Activated T-cell treated with anti-CD3 and anti-CD28 coated beads for 4 hours (primary cell): Measurements from ENCODE around the gene TMEM270.
"Not testable (repeated sequence)": the region's sequence is repeated elsewhere in the genome, so short reads cannot be mapped to it uniquely, and the experiment has no call there.

Source experiments
- DNase-seq: peaks from one replicate; pipeline ENCODE4 v3.0.0-alpha.2; 2020

The TMEM270 gene

DNA sequence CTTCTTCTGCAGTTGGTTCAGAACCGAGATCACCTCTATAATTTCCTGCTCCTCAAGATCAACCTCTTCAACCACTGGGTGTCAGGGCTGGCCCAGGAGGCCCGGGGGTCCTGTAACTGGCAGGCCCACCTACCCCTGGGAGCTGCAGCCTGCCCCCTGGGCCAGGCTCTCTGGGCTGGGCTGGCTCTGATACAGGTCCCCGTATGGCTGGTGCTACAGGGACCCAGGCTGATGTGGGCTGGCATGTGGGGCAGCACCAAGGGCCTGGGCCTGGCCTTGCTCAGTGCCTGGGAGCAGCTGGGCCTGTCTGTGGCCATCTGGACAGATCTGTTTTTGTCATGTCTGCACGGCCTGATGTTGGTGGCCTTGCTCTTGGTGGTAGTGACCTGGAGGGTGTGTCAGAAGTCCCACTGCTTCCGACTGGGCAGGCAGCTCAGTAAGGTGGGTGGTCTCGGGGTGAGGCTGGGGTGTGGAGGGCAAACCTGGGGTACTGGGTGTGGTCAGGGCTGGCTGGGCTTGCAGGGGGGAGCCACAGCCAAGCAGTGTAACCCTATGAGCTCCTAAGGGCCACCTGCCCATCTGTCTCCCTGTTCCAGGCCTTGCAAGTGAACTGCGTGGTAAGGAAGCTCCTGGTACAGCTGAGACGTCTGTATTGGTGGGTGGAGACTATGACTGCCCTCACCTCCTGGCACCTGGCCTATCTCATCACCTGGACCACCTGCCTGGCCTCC is 4.2 kb downstream of the TMEM270 start:
- no peak for DNase-seq

DNA sequence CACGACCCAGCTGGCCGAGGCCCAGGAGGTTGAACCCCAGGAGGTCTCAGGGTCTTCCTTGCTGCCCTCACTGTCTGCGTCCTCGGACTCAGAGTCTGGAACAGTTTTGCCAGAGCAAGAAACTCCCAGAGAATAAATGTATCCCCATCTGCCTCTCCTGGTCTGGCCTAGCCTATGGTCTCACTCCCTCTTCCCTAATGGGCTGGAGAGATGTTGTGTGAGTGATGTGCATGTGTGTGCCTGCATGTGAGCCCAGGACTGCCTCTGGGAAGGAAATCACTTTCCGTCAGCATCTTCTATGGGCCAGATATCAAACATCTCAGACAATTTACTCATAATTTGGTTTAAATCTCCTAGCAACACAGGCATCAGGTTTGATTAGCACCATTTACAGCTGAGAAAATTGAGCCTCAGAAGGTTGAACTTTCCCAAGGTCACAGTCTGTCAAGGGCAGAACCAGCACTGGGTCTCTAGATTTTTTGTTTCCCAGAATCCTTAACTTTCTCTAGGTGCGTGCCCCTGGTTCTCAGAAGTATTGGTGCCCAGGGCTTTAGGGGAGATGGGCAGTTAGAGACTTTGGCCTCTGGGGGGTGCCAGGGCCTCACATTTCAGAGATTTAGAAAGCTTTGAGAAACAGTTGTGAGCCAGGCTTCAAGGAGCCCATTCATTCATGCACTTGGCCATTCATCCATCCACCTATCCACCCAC is 4.9 kb downstream of the TMEM270 start:
- DNase-seq = no peak

DNA sequence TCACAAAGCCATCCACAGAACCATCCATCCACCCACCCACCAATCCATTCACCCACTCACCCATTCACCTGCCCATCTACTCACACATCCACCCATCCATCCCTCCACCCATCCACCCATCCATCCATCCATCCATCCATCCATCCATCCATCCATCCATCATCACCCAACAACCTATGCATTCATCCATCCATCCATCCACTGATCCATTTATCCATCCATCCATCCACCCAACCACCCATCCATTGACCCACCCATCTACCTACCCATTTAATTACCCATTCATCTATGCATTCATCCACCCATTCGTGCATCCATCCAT is 5.4 kb downstream of the TMEM270 start:
- no peak for DNase-seq

DNA sequence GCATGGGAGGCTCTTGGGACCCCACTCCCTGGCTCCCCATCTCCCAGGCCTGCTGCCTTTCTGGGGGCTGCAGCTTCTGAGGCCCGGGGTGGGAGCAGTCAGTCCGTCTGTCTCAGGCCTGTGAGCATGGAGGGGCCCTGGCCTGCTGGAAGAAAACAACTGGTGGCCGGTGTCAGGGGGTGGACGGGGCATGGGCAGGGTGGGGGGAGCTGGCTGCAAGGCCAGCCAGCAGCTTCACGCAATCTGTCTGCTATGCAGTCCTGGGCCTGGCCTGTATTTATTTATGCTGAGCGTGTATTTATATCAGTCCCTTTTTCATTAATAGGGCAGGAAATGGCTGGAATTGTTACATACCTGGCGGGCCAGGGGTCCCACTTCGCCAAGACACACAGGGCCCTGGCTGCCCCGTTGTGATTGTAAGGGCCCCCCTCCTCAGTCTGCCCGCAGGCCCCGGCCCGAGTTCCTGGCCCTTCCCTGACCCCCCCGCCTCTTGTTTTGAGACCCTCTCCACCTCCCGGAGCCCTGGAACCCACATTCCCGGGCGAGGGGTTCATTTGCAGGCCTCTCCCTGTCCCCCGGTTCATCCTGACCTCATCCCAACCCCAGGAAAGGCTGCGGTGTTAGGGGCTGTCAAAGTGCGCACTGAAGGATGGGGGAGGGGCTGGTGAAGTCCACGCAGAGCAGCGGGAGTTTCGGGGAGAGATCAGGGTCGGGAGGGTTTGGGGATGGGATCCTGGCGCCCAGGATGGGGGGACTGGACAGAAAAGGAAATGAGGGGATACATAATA is 8.2 kb downstream of the TMEM270 start:
- DNase-seq = no peak

DNA sequence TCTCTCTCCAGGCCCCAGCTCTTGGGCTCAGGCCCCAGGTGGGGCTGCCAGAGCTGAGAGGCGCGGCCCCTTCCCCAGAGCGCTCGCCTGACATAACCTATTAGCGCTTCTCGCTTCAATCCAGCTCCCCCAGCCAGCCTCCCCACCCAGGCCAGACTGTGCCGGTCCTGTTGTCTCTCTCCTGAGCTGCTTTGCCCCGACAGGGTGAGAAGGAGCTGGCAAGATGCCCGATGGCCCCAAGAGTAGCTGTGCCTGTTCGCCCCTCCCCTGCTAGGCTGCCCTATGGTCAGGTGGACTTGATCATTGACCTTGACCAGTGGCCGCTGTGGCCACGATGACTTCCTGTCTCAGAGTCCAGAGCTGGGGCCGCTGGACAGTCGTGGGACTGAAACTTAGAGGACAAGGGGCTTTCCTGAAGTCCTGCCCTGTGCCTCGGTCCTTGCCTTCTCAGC is 9.1 kb downstream of the TMEM270 start:
- DNase-seq = no peak

DNA sequence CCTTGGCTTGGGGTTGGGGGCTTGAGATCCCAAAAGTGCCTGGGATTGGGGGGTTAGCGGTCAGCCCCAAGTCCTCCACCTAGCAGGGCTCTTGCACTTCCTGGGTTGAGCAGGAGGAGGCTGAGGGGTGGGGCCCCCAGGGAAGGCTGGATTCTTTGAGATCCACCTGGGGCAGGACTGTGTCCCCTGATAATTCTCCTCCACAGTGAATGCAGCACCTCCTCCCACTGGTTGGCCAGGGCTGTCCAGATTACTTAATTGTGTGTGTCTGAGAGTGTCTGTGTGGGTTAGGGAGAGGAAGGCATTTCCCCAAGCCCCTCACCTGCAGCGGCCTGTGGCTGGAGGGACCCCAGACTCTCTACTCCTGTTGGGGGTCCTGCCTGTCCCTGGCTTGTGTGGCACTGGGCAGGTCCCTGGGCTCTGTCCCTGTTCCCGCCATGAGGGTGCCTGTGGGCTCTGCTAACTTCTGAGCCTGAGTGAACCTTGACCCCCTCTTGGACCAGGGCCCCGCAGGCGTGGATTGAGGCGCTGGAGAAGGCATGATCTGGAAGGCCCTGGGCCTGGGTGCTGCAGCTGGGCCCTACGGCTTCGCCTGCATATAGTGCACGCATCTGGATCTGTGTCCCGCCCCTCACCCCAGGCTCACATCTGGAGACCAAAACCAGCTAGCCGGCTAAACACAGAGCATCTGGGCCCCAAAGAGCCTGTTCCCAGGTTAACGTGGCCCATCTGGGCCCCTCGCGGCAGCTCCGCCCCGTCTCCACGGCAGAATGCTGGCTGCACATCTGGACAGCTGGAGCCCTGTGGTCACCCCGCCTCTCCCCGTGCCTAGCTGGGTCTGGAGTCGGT is 10.4 kb downstream of the TMEM270 start:
- DNase-seq = no peak

DNA sequence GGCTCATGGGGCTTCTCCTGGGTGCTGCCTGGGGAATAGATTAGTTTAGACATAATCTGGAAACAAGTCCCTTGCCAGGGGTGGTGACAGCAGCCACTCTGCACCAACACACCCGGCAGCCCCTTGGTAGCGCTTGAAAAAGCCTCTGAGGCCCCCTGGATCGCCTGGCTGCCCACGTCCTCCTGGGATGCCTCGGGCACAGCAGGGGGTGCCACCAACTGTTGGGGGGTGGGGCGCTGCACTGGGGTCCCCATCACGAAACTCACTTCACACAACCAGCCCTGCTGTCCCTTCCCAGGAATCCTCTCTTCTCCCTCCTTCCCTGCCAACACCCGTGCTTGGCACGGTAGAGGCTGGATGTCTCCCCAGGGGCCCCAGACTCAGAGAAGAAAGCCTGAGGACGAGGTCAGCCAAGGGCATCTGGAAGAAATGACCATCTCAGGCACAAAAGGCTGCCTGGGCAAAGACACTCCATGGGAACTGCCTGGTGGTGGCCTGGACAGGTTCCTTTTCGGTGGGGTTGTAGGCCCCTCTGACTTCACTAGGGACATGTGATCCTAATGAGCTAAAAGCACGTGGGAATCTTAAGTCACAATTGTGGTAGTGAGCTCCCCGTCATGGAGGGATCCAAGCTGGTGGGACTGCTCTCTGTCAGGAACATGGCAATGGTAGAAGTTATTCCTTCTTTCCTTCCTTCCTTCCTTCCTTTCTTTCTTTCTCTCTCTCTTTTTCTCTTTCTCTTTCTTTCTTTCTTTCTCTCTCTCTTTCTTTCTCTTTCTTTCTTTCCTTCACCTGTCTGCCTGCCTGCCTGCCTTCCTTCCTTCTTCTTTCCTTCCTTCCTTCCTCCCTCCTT is 11.3 kb downstream of the TMEM270 start:
- DNase-seq = no peak

DNA sequence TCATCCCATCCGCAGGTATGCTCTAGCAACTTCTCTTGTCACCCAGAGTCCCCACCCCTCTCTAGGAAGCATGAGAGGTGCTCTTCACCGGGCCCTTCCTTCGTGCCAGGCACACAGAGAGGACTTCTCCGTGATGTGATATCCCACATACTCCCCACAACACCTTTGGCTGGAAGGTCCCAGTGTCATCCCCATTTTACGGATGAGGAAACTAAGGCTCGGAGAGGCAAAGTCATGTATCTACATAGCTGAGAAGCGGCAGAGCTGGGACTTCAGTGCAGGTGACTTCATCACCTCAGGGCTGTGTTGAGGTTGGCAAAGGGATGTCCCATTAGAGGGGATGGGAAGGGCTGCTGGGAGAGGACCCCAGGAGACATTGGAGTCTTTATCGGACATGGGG is 15.4 kb downstream of the TMEM270 start:
- DNase-seq = no peak

DNA sequence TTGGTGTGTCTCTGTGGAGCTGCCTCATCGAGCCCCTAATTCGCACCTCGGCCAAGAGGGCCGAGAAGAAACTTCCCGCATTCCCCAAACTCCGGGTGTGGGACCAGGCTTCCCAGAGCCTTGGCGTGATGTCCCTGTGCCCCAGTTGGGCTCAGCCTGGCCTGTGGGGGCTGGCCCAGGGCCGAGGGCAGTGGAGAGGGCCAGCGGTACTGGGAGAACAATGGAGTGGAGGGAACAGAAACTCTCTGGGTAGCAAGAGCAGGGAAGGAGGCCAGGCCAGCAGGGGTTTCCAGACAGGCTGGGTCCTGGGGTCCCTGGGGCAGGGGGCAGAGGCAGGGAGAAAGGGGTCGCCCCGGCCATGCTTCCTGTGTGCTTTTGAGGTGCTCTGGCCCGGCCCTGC is 16.0 kb downstream of the TMEM270 start:
- no peak for DNase-seq

DNA sequence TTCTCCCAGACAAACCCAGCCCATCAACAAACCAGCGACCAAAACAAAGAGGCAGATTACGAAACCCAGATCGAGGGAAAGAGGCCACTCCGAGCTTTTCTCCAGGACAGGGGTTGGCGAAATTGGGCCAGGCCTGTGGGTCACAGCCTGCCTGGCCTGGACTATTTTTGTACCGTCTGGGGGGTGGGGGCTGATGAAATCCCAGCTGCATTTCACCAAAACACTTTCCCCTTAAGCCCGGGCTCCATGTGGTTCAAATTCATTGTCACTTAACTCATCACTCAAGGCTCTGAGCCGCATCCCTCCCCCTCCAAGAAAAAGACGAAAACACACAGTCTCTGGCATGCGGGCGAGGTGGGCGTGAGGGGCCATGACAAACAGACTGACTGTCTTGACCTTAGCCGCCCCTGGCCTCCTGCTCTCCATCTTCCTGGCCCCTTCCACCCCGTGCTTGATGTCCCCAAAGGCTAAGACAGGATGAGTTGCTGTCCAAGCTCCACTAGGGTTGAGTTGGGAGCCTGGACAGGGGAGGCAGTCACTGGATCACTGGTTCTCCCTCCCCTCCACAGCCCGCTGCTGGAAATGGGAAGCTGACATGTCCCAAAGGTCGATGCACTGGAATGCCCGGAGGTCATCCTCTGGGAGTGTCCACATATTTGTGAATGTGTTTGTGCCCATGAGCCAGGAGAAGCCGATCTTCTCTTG is 19.2 kb downstream of the TMEM270 start:
- no peak for DNase-seq

DNA sequence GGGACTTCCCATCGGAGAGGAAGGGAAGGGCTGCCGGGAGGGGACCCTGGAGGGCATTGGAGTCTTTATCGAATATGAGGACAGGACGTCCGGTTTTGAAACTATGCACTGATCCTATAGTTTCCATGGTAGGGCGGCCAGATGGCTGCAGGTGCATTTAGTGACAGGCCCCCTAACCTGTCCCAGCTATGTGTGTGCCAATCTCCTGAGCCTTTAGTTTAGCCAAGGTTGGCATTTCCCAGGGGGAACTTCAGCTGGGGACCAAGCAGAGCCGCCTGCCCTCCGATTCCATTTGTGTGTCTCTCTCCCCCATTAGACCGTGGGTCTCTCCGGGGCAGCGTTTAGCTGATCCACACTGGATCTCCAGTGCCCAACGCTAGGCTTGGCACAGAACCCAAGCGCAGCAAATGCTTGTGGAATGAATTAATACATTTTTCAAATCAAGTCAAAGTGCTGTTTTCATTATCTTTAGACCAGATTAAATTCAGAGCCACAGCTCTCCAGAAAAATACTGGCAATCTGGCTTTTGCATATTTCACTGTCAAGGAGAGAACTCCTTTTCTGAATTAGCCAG is 19.9 kb downstream of the TMEM270 start:
- DNase-seq = no peak

DNA sequence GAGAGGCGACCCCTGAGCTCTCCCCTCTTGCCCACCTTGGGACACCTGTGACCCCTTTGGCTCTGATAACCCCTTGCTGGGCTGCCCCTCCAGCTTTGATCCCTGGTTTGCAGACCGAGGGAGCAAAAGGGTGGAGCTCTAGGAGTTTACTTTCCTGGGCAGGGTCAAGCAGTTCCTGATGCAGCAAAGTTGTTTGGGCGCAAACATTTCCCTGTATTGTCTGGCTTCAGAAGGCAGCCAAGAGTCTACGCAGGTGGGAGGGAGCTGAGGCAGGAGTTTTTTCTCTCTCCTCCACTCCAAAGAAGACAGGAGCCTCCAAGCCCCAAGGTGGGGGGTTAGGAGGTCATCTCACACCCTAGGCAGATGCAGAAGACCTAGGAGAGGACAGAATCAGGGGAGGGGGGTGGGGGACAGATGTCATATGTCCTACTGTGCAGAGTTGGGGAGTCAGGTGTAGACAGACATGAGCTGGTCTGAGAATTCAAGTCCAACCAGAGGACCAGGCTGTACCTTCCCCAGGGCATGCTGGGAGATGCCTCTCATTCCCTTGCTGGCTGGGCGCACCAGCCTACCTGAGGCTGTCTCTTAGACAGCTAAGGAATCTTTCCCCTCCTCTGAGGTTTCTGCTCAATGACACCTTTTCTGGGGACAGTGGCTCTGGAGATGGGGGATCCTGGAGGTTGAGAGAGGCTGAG is 20.5 kb downstream of the TMEM270 start:
- DNase-seq = no peak

DNA sequence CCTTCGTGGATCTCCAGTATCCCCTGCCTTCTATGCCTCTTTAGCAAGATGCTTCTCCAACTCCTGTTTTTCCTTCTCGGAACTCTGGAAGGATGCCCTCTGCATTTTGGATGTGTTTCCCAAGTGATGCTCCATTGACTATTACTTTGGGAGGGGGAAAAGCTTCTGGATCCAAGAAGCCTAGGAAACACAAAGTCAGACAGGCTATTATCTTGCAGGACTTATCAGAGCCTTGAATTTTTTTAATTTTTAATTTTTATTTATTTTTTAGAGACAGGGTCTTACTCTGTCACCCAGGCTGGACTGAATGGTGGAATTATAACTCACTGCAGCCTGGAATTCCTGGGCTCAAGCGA is 21.1 kb downstream of the TMEM270 start:
- no peak for DNase-seq

DNA sequence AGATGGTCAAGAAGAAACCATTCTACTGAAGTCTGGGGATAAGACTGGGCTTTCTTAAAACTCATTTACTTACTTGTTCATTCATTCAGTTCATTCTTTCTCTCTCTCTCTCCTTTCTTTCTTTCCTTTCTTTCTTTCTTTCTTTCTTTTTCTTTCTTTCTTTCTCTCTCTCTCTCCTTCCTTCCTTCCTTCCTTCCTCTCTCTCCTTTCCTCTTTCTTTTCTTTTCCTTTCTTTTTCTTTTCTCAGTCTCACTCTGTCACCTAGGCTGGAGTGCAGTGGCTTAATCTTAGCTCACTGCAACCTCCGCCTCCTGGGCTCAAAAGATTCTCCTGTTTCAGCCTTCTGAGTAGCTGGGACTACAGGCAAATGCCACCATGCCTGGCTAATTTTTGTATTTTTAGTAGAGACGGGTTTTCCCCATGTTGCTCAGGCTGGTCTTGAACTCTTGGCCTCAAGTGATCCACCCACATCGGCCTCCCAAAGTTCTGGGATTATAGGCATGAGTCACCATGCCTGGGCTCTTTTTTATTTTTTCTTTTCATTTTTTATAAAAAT is 24.0 kb downstream of the TMEM270 start:
- not testable (repeated sequence) for DNase-seq

DNA sequence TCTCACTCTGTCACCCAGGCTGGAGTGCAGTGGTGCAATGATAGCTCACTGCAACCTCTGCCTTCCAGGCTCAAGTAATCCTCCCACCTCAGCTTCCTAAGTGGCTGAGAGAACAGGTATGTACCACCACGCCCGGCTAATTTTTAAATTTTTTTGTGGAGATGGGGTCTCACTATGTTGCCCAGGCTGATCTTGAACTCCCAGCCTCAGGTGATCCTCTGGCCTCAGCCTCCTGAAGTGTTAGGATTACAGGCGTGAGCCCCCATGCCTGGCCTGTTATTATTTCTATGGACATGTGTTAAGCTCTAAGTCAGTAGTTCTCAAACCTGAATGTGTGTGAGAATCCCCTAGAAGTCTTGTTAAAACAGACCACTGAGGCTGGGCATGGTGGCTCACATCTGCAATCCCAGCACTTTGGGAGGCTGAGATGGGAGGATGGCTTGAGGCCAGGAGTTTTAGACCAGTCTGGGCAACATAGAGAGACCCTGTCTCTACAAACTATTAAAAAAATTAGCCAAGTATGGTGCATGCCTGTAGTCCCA is 24.5 kb downstream of the TMEM270 start:
- no peak for DNase-seq

DNA sequence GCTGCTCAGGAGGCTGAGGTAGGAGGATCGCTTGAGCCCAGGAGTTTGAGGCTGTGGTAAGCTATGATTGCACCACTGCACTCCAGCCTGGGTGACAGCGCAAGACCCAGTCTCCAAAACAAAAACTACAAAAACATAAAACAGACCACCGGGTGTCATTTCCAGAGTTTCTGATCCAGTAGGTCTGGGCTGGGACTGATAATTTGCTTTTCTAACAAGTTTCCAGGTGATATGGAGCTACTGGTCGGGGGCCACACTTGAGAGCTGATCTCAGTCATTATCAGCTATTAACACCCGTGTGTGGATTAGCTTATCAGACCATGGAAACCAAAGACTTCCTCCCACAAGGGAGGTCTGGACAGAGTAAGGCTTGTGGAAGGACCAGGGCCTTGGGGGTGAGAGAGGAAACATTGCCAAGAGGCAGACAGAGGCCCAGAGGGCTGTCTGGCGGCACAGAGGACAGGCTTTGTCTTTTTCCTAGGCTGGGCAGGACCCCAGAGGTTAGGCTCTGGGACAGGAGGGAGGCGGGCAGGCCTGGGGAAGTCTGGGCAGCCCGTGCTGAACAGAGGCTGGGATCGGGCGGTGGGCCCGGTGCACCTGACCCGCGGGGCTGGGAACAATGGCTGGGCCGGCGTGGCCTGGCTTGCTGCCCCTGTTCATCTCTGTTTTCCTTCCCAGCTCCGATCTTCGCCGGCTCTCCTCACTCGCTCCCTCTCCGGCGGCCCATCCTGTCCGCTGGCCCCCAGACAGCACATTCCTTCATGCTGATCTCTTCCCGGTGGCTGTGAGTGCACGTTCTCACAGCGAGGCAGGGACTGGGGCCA is 25.2 kb downstream of the TMEM270 start:
- no peak for DNase-seq

DNA sequence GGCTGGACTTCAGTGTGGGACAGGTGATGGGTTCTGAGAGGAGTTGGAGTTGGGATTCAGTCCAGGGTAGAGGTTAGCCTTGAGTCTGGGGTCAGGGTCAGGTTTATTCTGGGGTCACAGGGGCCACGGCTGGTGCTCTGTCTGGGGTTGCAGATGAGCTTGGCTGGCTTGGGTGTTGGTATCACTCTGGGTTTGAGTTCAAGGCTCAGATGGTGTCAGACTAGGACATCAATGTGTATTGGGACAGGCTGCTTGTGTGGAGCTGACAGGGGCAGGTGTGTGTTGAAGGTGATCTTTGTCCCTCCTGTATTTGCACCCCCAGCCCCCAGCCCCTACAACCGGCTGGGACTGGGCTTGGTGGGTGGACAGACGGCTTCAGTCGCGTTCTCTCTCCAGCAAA is 26.8 kb downstream of the TMEM270 start:
- no peak for DNase-seq

DNA sequence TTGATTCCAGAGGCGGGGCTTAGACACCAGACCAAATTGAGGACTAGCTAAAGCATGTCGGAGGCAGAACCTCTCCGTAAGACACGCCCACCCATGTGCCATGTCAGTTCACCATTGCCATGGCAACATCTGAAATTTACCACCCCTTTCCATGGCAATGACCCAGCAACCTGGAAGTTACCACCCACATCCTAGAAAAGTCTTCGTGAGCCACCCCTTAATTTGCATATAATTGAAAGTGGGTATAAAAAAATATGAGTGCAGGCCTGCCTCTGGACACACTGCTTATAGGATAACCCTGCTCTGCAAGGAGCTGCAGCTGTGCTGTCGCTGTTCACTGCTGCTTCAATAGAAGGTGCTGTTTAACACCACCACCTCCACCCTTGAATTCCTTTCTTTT is 28.0 kb downstream of the TMEM270 start:
- no peak for DNase-seq
